C4-2B (cell line): ENCODE measurements around the gene CRACR2B.

Experiments used
- ZFX ChIP-seq: fragments of 450-650 bp; IDR thresholded peaks from 2 replicates; pipeline ENCODE4 v1.6.1; 2017
- TF ChIP-seq, protein P1 (sequence below): fragments of 450-650 bp; conservative IDR thresholded peaks from 2 replicates; pipeline ENCODE4 v1.5.1; 2017; ENCODE audit warnings: mild to moderate bottlenecking

DNA sequence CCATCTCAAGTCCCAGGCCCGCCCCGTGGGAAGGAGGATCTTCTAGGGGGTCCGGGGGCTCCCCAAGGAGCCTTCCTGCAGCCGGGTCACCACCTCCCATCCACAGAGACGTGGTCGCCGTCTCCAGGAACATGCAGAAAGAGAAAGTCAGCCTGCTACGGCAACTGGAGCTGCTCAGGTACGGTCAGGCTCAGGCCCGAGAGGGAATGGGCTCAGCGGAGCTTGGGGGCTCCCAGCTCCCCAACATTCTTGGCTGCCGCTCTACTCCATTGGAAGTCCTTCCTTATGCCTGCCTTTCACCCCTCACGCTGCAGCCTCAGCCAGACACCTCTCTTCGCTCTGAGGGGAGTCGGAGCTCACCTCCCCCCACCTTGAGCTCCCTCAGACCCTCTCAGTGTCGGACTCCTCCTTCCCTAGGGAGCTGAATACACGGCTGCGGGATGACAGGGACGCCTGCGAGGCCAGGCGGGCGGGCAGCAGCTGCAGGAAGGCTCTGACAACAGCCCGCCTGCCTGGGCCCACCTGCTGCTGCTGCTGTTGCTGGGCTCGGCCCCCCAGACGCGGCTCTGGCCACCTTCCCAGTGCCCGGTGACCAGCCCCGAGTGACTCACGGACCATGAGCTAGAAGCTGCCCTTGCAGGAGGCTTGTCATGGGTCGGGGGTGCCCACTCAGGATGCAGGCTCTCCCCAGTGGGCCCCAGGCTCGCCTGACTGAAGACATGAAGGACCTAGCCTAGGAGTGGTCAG, 3.6 kb downstream of the CRACR2B start:
- TF ChIP-seq, protein P1, sequence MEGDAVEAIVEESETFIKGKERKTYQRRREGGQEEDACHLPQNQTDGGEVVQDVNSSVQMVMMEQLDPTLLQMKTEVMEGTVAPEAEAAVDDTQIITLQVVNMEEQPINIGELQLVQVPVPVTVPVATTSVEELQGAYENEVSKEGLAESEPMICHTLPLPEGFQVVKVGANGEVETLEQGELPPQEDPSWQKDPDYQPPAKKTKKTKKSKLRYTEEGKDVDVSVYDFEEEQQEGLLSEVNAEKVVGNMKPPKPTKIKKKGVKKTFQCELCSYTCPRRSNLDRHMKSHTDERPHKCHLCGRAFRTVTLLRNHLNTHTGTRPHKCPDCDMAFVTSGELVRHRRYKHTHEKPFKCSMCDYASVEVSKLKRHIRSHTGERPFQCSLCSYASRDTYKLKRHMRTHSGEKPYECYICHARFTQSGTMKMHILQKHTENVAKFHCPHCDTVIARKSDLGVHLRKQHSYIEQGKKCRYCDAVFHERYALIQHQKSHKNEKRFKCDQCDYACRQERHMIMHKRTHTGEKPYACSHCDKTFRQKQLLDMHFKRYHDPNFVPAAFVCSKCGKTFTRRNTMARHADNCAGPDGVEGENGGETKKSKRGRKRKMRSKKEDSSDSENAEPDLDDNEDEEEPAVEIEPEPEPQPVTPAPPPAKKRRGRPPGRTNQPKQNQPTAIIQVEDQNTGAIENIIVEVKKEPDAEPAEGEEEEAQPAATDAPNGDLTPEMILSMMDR, result no peak
- no peak for TF ChIP-seq ZFX
